GM19238 (cell line): ENCODE measurements around the gene JPT2.

ENCODE experiments used
- DNase-seq: peaks from one replicate; pipeline ENCODE4 v3.0.0; 2011; ENCODE audit warnings: low spot score; ENCODE audit not compliant: insufficient read length

The JPT2 gene, protein sequence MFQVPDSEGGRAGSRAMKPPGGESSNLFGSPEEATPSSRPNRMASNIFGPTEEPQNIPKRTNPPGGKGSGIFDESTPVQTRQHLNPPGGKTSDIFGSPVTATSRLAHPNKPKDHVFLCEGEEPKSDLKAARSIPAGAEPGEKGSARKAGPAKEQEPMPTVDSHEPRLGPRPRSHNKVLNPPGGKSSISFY

DNA sequence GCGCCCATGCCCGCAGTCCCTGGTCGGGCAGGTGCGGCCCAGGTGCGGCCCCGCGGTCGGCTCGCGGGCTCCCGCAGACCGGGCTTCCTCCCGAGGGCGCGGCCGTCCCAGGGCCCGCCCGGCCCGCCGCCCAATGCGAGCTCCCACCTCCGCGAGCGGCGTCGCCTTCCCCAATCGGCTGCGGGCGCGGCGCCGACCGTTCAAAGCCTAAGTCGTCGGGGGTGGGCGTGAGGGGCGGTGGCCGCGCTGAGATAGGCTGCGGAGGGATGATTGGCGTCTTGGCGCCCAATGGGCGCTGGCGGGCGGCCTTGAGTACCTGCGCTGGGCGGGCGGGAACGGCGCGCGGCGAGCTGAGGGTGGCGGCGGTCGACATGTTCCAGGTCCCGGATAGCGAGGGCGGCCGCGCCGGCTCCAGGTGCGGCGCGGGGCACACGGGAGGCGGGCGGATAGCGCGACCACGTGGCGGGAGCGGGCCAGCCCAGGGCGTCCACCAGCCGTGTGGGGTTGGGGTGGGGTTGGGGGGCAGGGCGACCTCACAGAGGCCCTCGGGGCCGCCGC, at the start of gene JPT2:
TSS of gene JPT2 (plus strand) at position 338 of the 558 bp plus-strand sequence. CDS start at position 372, 34 bp downstream.
- peak; percentile 100 for DNase-seq

DNA sequence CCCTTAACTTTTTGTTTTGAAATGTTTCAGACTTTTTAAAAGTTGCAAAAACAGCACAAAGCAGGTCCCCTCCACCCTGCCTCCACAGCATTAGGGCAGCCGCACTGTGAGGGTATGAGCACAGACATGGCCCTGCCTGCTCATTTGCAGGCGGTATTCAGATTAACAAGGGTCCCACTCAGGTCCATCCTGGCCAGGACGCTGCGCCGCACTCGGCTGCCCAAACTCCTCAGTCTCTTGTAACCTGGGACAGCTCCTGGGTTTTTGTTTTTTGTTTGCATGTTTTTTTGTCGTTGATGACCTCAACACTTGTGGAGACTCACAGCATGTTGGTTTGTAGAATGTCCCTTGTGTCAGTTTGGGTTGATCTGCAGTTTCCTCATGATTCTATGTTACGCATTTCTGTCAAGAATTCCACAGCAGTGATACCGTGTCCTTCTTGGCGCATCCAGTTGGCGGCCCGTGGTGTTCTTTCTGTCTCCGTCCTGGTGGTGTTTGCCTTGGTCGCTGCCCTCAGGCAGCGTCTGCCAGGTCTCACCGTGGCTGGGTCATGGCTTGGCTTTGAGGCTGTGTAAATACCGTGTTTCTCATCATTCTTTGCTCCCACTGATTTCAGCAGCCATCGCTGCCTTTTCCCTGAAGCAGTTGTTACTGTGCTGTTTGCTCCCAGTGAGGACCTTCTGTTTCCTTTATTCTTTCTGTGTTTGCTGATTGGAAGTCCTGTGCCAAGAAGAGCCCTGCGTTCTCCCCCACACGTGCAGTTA, 47.4 kb upstream of the JPT2 start:
- no peak for DNase-seq

DNA sequence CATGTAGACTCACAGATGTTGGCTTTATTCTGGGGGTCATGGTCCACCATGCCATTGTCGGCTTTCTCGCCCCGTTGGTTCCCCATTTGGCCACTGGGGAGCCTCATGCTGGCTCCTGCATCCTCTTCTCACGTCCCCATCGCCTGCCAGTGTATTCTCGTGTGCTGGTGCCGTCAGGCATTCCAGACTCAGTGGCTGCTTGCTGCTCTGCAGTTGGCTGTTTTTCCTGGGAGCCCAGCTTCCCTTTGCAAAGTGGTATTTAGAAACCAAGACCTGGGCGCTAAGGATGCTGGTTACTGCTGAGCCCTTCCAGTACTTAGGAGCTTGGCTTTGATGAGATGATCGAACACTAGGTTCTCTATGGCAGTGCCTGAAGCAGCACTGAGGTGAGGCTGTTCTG, 46.8 kb upstream of the JPT2 start:
- no peak for DNase-seq

DNA sequence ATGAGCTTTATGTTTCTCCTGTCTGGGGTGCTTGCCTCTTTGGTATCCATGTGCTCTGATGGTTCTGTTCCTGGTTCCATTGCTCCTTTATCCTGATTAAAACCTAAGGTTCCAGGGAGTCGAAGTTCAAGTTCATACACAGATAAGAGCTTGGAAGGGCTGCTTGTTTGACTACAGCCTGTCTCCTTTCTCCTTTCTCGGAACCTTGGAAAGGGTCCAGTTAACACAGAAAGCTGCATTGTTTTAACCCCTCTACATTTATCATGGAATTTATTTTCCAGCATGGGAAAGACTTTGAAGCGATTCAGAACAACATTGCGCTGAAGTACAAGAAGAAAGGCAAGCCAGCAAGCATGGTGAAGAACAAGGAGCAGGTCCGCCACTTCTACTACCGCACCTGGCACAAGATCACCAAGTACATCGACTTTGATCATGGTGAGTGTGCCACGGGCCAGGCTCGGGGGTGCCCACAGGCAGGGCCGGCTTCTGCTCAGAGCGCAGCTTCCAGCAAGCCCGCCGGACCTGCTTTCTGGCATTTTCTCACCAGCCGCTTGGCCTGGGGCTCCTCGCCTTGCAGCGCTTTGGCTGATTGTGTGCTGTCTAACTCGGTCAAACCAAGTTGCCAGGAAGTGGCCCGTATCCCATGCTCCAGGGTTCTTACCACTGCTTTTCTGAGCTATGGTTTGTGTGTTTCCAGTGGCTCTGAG, 46.0 kb upstream of the JPT2 start:
- DNase-seq = no peak

DNA sequence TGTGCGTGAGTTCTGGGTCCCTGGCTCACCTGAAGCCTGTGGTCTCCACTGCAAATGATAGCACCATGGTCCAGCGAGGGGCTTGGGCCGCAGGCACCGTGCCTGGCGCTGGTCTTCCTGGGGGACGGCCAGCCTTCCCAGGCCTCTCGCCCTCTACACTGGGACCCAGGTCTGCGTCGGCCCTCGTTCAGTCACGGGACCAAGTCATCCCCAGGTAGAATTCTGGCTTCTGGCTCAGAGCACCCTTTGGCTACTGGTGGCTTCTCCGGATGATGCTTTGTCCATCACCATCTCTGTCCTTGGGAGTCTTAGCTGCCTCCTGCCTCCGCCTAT, 45.5 kb upstream of the JPT2 start:
- DNase-seq = no peak

DNA sequence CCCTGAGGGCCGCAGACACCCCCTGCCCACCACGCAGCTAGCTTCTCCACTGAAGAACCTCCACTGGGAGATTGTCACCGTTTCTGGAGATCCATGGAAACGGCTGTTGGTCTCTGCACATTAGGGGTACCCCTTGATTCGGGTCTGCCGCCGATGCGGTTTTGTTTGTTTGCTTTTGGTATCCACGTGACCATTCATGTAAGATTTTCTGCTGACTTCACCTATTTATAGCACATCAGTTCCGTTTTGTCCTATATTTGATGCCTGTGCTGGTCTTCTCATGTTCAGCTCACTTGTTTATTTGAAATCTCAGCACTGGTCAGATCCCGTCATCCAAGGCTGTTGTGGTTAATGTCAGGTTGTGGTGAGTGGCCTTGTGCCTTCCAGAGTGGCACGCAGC, 44.8 kb upstream of the JPT2 start:
- DNase-seq = no peak

DNA sequence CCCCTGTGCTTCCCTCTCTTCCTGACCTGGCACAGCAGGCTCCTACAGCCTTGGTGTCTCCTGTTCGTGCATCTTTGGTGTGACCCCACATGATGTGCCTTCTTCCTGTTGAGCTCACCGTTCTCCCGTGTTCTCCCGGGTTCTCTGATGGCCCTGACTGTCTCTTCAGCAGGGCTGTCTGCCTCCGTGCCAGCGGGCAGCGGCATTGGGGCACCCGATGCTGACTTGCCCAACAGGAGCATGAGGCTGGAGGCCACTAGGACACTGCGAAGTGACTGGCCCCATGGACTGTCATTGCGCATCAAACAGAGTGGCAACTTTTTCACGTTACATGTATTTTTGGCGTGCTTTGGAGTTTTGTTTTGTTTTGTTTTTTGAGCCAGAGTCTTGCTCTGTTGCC, 43.5 kb upstream of the JPT2 start:
- no peak for DNase-seq

DNA sequence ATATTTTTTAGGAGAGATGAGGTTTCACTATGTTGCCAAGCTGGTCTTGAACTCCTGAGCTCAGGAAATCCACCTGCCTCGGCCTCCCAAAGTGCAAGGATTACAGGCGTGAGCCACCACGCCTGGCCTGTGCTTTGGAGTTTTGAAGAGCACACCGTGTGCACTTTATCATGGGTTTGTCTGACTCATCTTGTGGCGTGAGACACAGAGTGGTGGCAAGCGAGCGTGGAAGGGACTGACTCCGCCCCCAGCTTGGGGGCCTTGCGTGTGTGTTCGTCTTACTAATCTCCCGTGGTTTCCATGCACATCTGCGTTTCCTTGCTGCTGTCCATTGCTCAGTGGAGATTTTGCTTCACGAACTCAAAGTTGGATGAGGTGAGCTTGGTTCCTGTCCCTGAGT, 43.0 kb upstream of the JPT2 start:
- DNase-seq = no peak

DNA sequence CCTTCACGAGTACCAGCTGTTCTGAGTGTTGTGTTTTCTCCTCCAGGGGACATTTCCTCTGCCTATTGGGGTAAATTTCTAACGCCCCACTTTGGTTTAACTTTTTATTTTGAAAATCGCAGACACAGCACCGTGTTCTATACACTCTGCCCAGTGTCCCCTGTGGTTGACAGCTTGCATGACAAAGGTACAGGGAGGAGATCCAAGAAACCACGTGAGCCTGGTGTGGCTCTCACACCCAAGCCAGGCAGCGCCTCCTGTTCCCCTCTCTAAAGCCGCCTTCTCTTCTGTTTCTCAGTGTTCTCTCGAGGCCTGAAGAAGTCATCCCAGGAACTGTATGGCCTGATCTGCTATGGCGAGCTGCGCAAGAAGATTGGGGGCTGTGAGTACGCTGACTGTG, 40.6 kb upstream of the JPT2 start:
- no peak for DNase-seq

DNA sequence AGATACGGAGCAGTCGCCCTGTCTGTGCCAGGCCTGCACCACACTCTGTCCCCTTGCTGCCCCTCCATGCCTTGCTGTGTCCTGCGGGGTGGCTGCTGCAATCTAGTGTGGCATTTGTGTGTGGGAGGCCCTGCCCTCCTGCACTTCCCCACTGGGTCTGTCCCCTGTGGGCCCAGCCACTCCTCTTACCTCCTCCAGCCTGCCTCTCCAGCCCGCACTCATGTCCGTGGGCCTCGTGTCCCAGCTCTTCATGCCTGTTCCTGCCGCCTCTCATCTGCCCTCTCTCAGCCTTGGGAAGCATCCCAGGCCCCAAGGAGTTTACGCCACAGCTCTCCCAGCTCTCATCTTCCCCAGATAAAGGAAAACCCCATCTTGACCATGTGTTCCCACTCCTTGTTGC, 39.3 kb upstream of the JPT2 start:
- DNase-seq = no peak

DNA sequence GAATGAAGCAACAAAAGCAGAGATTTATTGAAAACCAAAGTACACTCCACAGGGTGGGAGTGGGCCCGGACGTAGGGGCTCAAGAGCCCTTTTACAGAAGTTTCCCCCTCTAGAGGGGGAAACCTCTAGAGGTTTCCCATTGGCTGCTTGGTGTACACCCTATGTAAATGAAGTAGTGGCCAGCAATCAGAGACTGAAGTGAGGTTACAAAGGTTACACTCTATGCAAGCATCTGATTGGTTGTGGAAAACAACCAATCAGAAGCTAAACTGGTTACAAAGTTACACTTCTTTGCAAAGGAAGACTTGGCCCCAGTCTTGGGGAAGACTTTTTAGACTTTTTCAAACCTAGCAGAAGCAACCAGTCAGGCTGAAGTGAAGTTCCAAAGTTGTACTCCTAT, 38.8 kb upstream of the JPT2 start:
- no peak for DNase-seq

DNA sequence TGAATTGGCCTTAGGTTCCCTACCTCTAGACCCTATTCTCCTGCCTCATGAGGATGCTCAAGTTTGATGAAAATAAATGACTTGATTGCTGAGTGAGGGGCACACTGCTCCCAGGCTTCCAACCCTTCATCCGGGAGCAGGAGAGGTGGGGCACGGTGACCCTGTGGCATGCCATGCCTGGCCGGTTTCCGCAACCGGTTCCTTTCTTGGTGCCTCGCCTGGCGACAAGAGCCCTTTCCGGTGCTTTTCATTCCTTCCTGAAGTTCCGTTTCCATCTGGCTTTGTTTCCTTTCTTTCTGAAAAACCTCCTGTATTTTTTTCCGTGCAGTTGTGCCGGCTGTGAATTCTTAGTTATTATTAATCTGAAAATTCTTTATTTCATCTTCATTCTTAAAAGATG, 38.2 kb upstream of the JPT2 start:
- DNase-seq = no peak

DNA sequence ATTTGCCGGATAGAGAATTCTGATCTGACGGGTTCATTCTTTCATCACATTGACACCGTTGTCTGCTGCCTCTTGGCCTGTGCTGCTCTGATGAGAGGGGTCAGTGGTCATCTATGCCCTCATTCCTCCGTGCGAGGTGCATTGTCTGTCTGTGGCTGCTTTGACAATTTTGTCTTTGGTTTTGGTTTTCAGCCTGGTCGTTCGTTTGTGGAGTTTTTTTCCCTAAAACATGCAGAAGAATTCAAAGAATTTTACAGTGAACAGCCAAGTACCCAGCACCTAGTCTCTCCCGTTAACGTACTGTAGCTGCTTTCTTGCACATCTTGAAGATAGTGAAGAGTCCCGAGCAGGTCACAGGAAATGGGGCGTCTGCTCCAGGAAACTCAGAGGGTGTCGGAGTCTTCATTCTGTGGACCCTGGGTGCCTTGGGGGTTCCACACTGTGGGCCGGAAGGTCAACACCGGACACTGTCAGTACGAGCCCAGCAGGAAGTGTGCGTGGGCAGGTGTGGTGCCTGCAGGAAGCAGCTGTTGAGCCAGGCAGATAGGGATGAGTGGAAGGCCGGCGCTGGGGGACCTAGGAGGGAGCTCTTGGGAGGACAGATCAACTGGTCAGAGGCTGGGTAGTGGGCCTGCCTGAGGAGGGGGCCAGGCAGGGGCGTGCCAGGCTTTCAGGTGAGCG, 37.7 kb upstream of the JPT2 start:
- DNase-seq = no peak

DNA sequence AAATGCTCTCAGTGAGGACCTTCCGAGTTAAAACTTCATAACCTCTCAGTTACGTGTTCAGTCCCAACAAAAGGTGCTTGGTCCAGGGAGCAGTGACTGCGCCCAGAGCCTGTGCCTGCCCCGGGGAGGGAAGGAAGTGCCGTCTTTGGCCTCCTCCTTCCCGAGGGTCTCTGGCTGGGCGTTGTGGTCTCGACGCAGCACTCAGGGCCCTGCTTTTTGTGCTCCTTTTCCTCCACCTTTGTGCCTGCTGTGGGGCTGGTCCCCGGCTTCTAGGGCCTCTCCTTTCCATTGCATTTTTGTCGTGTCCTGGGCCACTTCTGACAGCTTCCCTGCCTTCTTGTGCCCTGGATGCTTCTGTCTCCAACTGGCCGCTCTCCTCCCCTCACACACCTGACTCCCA, 36.8 kb upstream of the JPT2 start:
- no peak for DNase-seq

DNA sequence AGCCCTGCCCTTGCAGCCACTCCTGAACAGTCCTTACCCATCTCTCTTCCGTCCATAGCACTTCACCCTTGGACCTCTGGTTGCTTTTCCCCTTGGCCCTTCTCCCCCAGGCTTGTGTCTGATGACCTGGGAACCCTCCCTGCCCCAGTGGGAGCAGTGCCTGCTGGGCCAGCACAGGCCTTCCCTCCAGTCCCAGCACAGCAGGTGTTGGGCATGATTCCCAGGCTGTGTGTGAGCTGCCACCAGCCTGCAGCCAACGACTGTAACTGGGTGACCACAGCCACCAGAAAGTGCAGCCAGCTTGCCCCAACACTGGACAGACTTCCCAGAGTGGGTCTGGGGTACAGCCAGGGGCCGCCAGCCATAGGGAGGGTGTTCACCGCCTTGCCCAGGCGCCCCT, 35.9 kb upstream of the JPT2 start:
- no peak for DNase-seq

DNA sequence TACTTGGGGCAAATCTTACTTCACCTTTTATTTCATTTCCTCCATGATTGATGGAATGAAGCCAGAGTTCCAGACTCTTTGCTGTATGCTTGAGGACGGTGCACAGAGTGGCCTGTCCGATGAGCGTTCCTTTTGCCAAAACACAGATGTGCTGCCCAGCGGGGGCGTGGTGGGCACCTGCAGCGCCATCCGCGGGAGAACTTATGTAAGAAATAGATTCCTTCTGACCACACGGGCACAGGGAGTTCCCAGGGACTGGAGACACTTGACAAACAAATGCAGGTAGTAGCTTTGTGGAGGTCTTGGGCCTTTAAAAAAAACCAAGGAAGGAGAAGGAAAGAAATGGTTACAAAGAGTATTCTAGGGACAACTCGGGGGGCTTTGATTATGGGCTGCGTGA, 35.3 kb upstream of the JPT2 start:
- DNase-seq = no peak

DNA sequence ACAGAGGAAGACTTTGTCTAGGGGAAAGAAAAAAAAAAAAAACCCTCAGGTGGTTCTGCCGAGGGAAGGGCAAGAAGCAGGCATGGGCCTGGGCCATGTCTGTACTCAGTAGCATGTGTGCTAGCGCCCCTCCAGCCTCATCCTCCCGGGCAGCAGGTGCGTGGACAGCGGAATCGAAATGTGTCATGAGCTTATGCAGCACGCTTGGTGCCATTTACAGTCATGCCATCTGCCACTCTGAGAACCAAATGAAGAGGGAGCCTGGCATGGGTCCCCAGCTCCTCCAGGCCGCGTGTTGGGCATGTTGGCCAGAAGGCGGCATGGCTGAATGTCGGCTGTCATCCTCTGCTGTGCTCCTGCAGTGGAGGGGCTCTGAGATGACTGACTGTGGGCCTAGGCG, 34.6 kb upstream of the JPT2 start:
- DNase-seq = no peak

DNA sequence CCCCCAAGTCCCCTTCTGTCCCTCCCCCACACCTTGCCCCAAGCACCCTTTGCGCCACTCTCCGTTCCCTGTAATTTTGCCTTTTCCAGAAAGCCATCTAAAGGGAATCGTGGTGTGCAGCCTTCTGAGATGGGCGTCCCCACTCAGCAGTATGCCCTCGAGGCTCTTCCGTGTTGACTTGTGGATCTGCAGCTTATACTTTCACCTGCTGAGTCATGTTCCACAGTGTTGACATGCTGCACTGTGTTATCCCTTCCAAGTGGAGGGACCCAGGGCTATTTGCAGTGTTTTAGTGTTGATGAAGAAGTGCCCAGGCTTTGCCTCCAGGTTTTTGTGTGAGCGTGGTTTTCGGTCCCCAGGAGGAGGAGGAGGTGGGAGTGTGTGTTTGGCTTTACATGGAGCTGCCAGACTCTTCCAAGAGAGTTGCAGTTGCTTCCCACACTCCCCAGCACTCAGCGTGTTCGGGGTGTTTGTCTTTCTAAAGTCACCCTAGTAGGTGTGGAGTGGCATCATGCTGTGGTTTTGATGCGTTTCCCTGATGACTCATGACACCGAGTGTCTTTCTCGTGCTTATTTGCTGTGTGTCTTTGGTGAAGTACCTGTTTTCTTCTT, 32.1 kb upstream of the JPT2 start:
- no peak for DNase-seq

DNA sequence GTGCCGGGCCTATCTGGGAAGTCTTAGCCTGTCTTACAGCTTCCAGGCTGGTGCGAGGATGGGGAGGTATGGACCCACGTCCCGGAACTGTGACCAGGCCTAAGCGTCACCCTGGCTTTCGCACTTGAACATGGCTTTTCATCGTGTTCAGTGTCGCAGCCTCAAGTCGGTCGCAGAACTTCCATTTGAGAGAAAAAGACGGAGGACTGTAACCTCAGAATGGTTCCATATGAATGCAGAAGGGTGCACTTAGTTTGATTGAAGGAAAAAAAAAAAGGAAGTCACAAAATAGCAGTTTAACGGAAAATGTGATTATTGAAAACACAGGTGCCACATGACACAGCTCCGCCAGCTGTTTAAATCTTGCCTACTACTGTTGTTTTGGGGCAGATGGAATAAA, 30.2 kb upstream of the JPT2 start:
- no peak for DNase-seq

DNA sequence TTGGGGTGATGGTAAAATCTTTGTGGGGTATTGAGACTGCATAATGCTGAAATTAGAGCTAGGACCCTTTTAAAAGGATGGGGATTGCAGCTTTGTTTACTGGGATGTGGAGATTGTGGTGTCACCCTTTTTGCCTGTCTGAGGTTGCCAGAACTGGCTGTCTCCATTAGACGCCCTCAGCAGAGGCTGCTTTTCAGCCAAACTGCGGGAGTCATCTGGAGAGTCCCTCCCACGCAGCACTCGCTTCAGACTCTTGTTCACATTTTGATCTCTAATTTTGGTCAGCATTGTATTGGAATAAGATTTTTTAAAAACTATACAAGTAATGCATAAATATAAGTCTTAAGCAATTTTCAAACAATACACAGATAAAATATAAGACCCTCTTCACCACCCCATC, 27.9 kb upstream of the JPT2 start:
- no peak for DNase-seq

DNA sequence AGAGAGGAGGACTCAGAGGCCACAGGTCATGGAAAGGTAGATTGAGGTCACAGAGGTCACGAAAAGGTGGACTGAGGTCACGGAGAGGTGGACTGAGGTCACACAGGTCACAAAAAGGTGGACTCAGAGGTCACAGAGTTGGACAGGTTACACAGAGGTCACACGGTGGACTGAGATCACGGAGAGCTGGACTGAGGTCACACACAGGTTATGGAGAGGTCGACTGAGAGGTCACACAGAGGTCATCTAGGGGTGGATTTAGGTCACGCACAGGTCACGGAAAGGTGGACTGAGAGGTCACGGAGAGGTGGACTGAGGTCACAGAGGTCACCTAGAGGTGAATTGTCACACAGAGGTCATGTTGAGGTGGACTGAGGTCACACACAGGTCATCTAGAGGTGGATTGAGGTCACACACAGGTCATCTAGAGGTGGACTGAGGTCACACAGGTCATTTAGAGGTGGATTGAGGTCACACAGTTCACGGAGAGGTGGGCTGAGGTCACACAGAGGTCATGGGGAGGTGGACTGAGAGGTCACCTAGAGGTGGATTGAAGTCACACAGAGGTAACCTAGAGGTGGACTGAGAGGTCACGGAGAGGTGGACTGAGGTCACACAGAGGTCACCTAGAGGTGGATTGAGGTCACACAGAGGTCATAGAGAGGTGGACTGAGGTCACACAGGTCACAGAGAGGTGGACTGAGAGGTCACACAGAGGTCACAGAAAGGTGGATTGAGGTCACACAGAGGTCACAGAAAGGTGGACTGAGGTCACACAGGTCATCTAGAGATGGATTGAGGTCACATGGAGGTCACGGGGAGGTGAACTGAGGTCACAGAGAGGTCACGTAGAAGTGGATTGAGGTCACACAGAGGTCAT, 26.7 kb upstream of the JPT2 start:
- no peak for DNase-seq
